Immature natural killer cell (primary cell): ENCODE measurements around the gene TMEM63A. TPM values are rescaled to one million over a fixed set of nuclear protein-coding genes. Genes with fewer than 3 reads are reported as not detected.
A peak's percentile ranks its signal among the peaks of the same experiment; 100 is the strongest.
"Not testable (repeated sequence)": the region's sequence is repeated elsewhere in the genome, so short reads cannot be mapped to it uniquely, and the experiment has no call there.

Experiments
- DNase-seq, 3 donors: peaks; one replicate each; pipeline ENCODE4 v3.0.0; 2022; ENCODE audit warnings: mixed read lengths in 1 of 3
- H3K27ac Mint-ChIP-seq, 6 donors: one replicate each; pipeline ENCODE4 v1.8.0; 2020; ENCODE audit warnings: mixed read lengths in 6 of 6, mild to moderate bottlenecking in 5 of 6, inconsistent platforms in 4 of 6, moderate library complexity in 3 of 6
- H3K27me3 Mint-ChIP-seq, 3 donors: one replicate each; pipeline ENCODE4 v1.8.0; 2020 to 2021; ENCODE audit warnings: low read depth in 3 of 3, mild to moderate bottlenecking in 3 of 3, mixed read lengths in 3 of 3, moderate library complexity in 3 of 3, inconsistent platforms in 1 of 3
- H3K36me3 Mint-ChIP-seq, 3 donors: one replicate each; pipeline ENCODE4 v1.8.0; 2020; ENCODE audit warnings: mixed read lengths in 3 of 3, inconsistent platforms in 2 of 3, mild to moderate bottlenecking in 2 of 3
- H3K4me1 Mint-ChIP-seq, 2 donors: one replicate each; pipeline ENCODE4 v1.8.0; 2020; ENCODE audit warnings: inconsistent platforms in 2 of 2, mild to moderate bottlenecking in 2 of 2, mixed read lengths in 2 of 2, moderate library complexity in 1 of 2
- H3K4me3 Mint-ChIP-seq, 5 donors: one replicate each; pipeline ENCODE4 v1.8.0; 2020; ENCODE audit warnings: mild to moderate bottlenecking in 5 of 5, mixed read lengths in 5 of 5, inconsistent platforms in 3 of 5, moderate library complexity in 3 of 5
- H3K9me3 Mint-ChIP-seq, 6 donors: one replicate each; pipeline ENCODE4 v1.8.0; 2020; ENCODE audit warnings: mild to moderate bottlenecking in 6 of 6, mixed read lengths in 6 of 6, inconsistent platforms in 4 of 6, moderate library complexity in 3 of 6
- polyA plus RNA-seq, 3 donors: library from polyadenylated mRNA; unstranded; fragments of 300-500 nt; fragmentation: Illumina TruSeq; gene quantifications; one replicate each; pipeline ENCODE4 v1.2.3, GENCODE V29; 2021

Gene TMEM63A
- polyA plus RNA-seq, 3 donors from 2014 or later = 10.1 to 27.4 (median 11.1) TPM

- no peak for DNase-seq
- peak overlapping the region; percentile 61 to 75 (median 69) for H3K4me3 Mint-ChIP-seq
- no peaks in the 10 kb centered on the region for H3K36me3 Mint-ChIP-seq
- peaks cover 8 to 13% (median 10%) of the 10 kb centered on the region in 3 donors for H3K27me3 Mint-ChIP-seq
- no peaks in the 10 kb centered on the region for H3K9me3 Mint-ChIP-seq
- peak overlapping the region; percentile 68 to 92 (median 84) for H3K27ac Mint-ChIP-seq
- H3K4me1 Mint-ChIP-seq = peaks cover 26% of the 10 kb centered on the region in 2 donors
Measured at GRCh38 chr1:225897595-225898514, 15.7 kb upstream of the TMEM63A start.

DNA sequence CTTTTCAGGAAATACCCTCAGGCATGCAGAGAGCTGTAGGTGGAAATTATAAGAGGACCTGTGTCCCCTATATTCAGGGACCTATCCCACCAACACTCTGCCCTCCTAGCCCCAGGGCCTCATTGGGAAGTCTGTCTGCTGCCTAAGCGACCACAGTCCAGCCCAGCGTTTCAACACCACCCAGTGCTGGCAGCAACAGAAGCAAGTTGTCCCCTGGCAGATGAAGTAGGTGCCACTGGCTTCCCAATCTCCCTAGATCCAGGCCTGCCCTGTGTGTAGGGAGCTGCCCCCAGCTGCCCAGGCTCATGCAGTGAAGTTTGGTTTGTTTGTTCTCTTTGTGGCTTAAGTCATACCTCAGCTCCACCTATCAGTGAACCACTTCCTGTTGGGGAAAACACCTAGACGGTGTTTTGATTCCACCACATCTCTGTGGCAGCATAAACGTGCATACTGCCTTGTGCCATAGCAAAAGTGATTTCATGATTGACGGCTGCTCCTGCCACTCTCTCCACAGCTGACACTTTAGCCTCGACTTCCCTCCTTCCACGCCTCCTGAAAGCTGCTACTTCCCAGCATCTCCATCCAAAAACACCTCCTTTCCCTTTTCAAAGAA lies 14.9 kb upstream of the TMEM63A start:
- H3K27me3 Mint-ChIP-seq = peaks cover 8 to 13% (median 8%) of the 10 kb centered on the region in 3 donors
- no peaks in the 10 kb centered on the region for H3K36me3 Mint-ChIP-seq
- peak overlapping the region; percentile 68 to 92 (median 84) for H3K27ac Mint-ChIP-seq
- H3K4me1 Mint-ChIP-seq = peaks cover 26% of the 10 kb centered on the region in 2 donors
- DNase-seq = peak; percentile 79 to 83 (median 81)
- peak overlapping the region; percentile 61 to 75 (median 69) for H3K4me3 Mint-ChIP-seq
- H3K9me3 Mint-ChIP-seq = no peaks in the 10 kb centered on the region

DNA sequence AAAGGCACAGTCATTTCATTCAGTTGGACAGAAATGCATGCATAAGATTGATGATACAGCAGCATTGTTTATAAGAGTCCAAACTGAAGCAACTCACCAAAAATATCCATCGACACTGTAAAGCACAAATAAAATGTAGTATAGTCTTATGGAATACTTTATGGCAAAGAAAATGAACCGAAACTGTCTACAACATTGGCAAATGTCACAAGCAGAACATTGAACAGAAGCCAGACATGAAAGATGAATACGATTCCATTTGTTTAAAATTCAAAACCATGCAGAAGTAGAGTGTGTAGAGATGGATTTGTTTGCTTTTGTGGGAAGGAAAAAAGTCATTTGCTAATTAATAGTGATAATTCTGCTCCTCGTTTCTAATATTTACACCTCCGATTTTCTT lies 14.3 kb upstream of the TMEM63A start:
- no peaks in the 10 kb centered on the region for H3K36me3 Mint-ChIP-seq
- H3K4me1 Mint-ChIP-seq = peaks cover 26% of the 10 kb centered on the region in 2 donors
- peaks cover 8 to 13% (median 8%) of the 10 kb centered on the region in 3 donors for H3K27me3 Mint-ChIP-seq
- H3K4me3 Mint-ChIP-seq = peak overlapping the region; percentile 61 to 75 (median 69)
- H3K9me3 Mint-ChIP-seq = no peaks in the 10 kb centered on the region
- no peak for DNase-seq
- H3K27ac Mint-ChIP-seq = peak overlapping the region in 5 of 6 donors; percentile 68 to 92 (median 87)

GRCh38 chr1:225892307-225892706 lies 10.1 kb upstream of the TMEM63A start:
- H3K4me1 Mint-ChIP-seq = peaks cover 13 to 14% of the 10 kb centered on the region in 2 donors
- H3K27ac Mint-ChIP-seq = no peak overlapping the region
- peaks cover 6 to 8% (median 7%) of the 10 kb centered on the region in 3 donors for H3K27me3 Mint-ChIP-seq
- no peaks in the 10 kb centered on the region for H3K9me3 Mint-ChIP-seq
- H3K4me3 Mint-ChIP-seq = no peak overlapping the region
- DNase-seq = no peak
- no peaks in the 10 kb centered on the region for H3K36me3 Mint-ChIP-seq

DNA sequence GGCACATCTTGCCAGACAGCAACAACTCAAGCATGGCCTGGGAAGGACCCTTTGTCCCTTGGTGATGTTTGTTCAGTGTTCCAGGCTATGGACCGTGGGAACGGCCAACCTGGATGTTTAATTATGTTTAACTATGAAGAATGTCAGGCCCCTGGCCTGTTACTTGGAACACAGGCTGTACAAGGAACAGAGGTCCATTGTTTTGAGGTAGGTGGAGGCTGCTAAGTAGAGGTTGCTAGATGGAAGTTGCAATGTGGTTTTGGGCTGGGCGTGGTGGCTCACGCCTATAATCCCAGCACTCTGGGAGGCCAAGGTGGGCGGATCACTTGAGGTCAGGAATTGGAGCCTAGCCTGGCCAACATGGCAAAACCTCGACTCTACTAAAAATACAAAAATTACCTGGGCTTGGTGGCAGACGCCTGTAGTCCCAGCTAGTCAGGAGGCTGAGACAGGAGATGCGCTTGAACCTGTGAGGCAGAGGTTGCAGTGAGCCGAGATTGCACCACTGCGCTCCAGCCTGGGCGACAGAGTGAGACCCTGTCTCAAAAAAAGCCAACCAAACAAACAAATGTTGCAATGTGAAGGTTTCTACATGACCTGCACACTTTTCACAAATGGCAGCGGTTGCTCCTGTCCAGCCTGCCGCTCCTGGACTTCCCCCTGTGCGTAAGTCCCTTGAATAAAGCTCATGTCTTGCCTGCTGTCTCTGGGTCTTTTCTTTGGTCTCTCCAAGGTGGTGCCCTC lies 9.2 kb upstream of the TMEM63A start:
- Mint-ChIP-seq H3K27ac (peak overlapping the region in 1 of 6 donors; percentile 17), H3K27me3 (peaks cover 0 to 5% (median 2%) of the 10 kb centered on the region in 3 donors), H3K9me3 (no peaks in the 10 kb centered on the region), H3K36me3 (no peaks in the 10 kb centered on the region), H3K4me1 (peaks cover 4 to 5% of the 10 kb centered on the region in 2 donors), H3K4me3 (no peak overlapping the region)
- no peak for DNase-seq

- H3K36me3 Mint-ChIP-seq = no peaks in the 10 kb centered on the region
- peaks cover 0 to 5% (median 2%) of the 10 kb centered on the region in 3 donors for H3K27me3 Mint-ChIP-seq
- H3K27ac Mint-ChIP-seq = no peak overlapping the region
- no peak for DNase-seq
- no peak overlapping the region for H3K4me3 Mint-ChIP-seq
- no peaks in the 10 kb centered on the region for H3K4me1 Mint-ChIP-seq
- H3K9me3 Mint-ChIP-seq = no peaks in the 10 kb centered on the region
Measured at GRCh38 chr1:225890346-225891228, 8.4 kb upstream of the TMEM63A start.

DNA sequence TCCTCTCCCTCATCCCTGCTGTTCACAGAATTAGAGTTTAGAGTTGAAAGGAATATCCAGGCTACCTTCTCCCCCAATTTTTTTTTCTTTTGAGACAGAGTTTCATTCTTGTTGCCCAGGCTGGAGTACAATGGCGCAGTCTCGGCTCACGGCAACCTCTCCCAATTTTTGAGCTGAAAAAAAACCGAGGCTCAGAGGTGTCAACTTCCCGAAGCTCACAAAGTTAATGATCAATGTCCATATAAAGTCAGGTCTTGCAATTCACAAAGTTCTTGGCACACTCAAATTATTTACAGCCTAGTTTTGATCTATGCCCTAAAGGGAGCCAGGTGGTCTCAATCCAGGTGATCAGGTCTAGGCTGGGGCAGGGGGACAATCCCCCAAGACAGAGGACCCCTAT lies 7.6 kb upstream of the TMEM63A start:
- no peak for DNase-seq
- H3K4me3 Mint-ChIP-seq = no peak overlapping the region
- H3K9me3 Mint-ChIP-seq = no peaks in the 10 kb centered on the region
- H3K36me3 Mint-ChIP-seq = no peaks in the 10 kb centered on the region
- H3K27me3 Mint-ChIP-seq = peaks cover 0 to 7% (median 2%) of the 10 kb centered on the region in 3 donors
- no peak overlapping the region for H3K27ac Mint-ChIP-seq
- no peaks in the 10 kb centered on the region for H3K4me1 Mint-ChIP-seq

GRCh38 chr1:225888898-225889601 lies 6.9 kb upstream of the TMEM63A start, which contains the start of gene LEFTY1:
Gene LEFTY1 (minus strand): TSS chr1:225889146. CDS start chr1:225889066, 80 bp downstream.
- DNase-seq = no peak
- Mint-ChIP-seq H3K4me1 (no peaks in the 10 kb centered on the region), H3K9me3 (no peaks in the 10 kb centered on the region), H3K27ac (no peak within 1 kb of the TSS), H3K4me3 (no peak within 1 kb of the TSS), H3K27me3 (peaks cover 0 to 7% (median 2%) of the 10 kb centered on the region in 3 donors), H3K36me3 (no peaks in the 10 kb centered on the region)

DNA sequence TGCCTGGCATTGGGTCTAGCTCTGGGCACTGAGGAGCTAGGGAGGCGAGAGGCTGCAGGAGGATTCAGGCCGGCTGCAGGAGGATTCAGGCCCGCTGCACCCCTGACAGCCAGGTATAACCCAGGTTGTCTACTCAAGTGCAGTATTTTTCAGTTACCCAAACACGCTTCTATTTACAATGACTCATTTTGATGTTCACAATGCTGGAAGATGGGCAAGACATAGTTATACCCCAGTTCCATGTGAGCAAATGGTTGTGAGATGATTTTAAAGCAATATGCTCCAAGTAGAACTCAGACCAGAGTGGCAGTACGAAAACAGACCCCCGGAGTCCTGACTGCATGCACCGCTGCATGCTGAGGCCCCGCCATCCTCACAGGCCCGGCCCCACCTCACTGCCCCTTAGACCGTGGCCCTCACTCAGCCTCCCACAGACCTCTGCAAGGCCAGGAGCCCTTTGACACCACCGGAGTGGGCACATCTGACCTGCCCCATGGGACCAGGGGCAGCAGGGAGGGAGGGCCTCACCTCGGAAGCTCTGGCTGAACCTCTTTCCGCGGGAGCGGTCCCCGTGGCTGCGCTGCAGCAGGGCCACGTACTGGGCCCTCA lies 6.2 kb upstream of the TMEM63A start:
- no peak overlapping the region for H3K4me3 Mint-ChIP-seq
- no peaks in the 10 kb centered on the region for H3K36me3 Mint-ChIP-seq
- H3K4me1 Mint-ChIP-seq = peaks cover 3 to 7% of the 10 kb centered on the region in 2 donors
- H3K9me3 Mint-ChIP-seq = no peaks in the 10 kb centered on the region
- H3K27me3 Mint-ChIP-seq = peaks cover 0 to 7% (median 3%) of the 10 kb centered on the region in 3 donors
- no peak for DNase-seq
- no peak overlapping the region for H3K27ac Mint-ChIP-seq

- not testable (repeated sequence) for H3K9me3 Mint-ChIP-seq, H3K4me3 Mint-ChIP-seq
Measured at GRCh38 chr1:225887554-225888288, 5.5 kb upstream of the TMEM63A start.

GRCh38 chr1:225887030-225887314 lies 4.8 kb upstream of the TMEM63A start:
- no peak overlapping the region for H3K4me3 Mint-ChIP-seq

More at GRCh38 chr1:225887554-225888288, 5.5 kb upstream of the TMEM63A start:
- not testable (repeated sequence) for H3K36me3 Mint-ChIP-seq, H3K27me3 Mint-ChIP-seq, H3K27ac Mint-ChIP-seq, DNase-seq
- H3K4me1 Mint-ChIP-seq = peaks cover 6 to 12% of the 10 kb centered on the region in 2 donors

More at GRCh38 chr1:225887030-225887314, 4.8 kb upstream of the TMEM63A start:
- Mint-ChIP-seq H3K4me1 (peaks cover 6 to 12% of the 10 kb centered on the region in 2 donors), H3K27me3 (peaks cover 0 to 7% (median 3%) of the 10 kb centered on the region in 3 donors), H3K9me3 (no peaks in the 10 kb centered on the region), H3K27ac (no peak overlapping the region), H3K36me3 (no peaks in the 10 kb centered on the region)
- no peak for DNase-seq
